ENCODE results near the gene CYB561A3.
"Not testable (repeated sequence)": the region's sequence is repeated elsewhere in the genome, so short reads cannot be mapped to it uniquely, and the experiment has no call there.

CYB561A3 gene

GRCh38 chr11:61361741-61362541 is at the start of gene CYB561A3, which contains the start of gene TMEM138:
Gene CYB561A3 (minus strand): TSS chr11:61361882. CDS start chr11:61356713, 5,169 bp downstream.
Gene TMEM138 (plus strand): TSS chr11:61362374. CDS start chr11:61364391, 2,017 bp downstream.
- peak; percentile 92 for DNase-seq (ENCODE audit: low spot score)

GRCh38 chr11:61406991-61407728 is 45.5 kb upstream of the CYB561A3 start:
- no peak for DNase-seq (ENCODE audit: low spot score)

GRCh38 chr11:61406067-61406466 is 44.4 kb upstream of the CYB561A3 start:
- DNase-seq (ENCODE audit: low spot score) = no peak

- no peak for DNase-seq (ENCODE audit: low spot score)
Observed at GRCh38 chr11:61404641-61405040, 43.0 kb upstream of the CYB561A3 start.

GRCh38 chr11:61404103-61404502 is 42.4 kb upstream of the CYB561A3 start:
- DNase-seq (ENCODE audit: low spot score) = no peak

- DNase-seq (ENCODE audit: low spot score) = no peak
Observed at GRCh38 chr11:61403658-61404057, 42.0 kb upstream of the CYB561A3 start.

- DNase-seq (ENCODE audit: low spot score) = no peak
Observed at GRCh38 chr11:61401573-61401972, 39.9 kb upstream of the CYB561A3 start.

GRCh38 chr11:61401173-61401572 is 39.5 kb upstream of the CYB561A3 start:
- DNase-seq (ENCODE audit: low spot score) = no peak

GRCh38 chr11:61392981-61393595 is 31.4 kb upstream of the CYB561A3 start:
- no peak for DNase-seq (ENCODE audit: low spot score)

- no peak for DNase-seq (ENCODE audit: low spot score)
Observed at GRCh38 chr11:61390161-61390560, 28.5 kb upstream of the CYB561A3 start.

- no peak for DNase-seq (ENCODE audit: low spot score)
Observed at GRCh38 chr11:61384271-61385242, 22.9 kb upstream of the CYB561A3 start.

GRCh38 chr11:61383859-61384258 is 22.2 kb upstream of the CYB561A3 start:
- DNase-seq (ENCODE audit: low spot score) = not testable (repeated sequence)

GRCh38 chr11:61380884-61381283 is 19.2 kb upstream of the CYB561A3 start:
- no peak for DNase-seq (ENCODE audit: low spot score)

GRCh38 chr11:61378713-61379313 is 17.1 kb upstream of the CYB561A3 start:
- DNase-seq (ENCODE audit: low spot score) = peak; percentile 86

GRCh38 chr11:61377461-61378160 is 15.9 kb upstream of the CYB561A3 start:
- DNase-seq (ENCODE audit: low spot score) = no peak

- no peak for DNase-seq (ENCODE audit: low spot score)
Observed at GRCh38 chr11:61375761-61376108, 14.1 kb upstream of the CYB561A3 start.

GRCh38 chr11:61372659-61373420 is 11.2 kb upstream of the CYB561A3 start:
- DNase-seq (ENCODE audit: low spot score) = no peak

GRCh38 chr11:61370349-61371005 is 8.8 kb upstream of the CYB561A3 start:
- DNase-seq (ENCODE audit: low spot score) = no peak

All from AG08396 (cell line).